ENCODE data around the gene TTC7B. TPM values are rescaled to one million over a fixed set of nuclear protein-coding genes. Genes with fewer than 3 reads are reported as not detected.

The TTC7B gene
- total RNA-seq, 3 donors from 2014 or later = 5.0 to 6.0 (median 5.1) TPM

DNA sequence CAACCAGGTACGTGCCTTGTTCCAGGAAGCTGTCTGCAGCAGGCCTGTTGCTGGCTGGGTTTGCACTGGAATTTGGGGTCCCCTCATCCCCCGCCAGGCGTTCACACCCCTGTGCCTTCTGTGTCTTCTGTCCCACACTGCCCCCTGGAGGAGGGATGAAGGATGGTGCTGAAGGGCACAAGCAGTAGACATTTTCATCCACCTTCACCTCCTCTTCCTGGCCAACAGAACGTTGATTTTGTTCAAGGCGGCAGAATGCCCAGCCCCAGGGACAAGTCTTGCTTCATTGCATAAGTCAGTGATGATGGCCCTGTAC is 297.3 kb downstream of the TTC7B start:
- ATAC-seq = peak; percentile 56 to 69
- DNase-seq = peak; percentile 30
- Mint-ChIP-seq H3K36me3 (ENCODE audit: insufficient read depth) (no peaks in the 10 kb centered on the region), H3K4me1 (ENCODE audit: low read depth) (no peaks in the 10 kb centered on the region), H3K27me3 (ENCODE audit: low read depth) (no peaks in the 10 kb centered on the region), H3K4me3 (no peak overlapping the region), H3K9me3 (no peaks in the 10 kb centered on the region)

DNA sequence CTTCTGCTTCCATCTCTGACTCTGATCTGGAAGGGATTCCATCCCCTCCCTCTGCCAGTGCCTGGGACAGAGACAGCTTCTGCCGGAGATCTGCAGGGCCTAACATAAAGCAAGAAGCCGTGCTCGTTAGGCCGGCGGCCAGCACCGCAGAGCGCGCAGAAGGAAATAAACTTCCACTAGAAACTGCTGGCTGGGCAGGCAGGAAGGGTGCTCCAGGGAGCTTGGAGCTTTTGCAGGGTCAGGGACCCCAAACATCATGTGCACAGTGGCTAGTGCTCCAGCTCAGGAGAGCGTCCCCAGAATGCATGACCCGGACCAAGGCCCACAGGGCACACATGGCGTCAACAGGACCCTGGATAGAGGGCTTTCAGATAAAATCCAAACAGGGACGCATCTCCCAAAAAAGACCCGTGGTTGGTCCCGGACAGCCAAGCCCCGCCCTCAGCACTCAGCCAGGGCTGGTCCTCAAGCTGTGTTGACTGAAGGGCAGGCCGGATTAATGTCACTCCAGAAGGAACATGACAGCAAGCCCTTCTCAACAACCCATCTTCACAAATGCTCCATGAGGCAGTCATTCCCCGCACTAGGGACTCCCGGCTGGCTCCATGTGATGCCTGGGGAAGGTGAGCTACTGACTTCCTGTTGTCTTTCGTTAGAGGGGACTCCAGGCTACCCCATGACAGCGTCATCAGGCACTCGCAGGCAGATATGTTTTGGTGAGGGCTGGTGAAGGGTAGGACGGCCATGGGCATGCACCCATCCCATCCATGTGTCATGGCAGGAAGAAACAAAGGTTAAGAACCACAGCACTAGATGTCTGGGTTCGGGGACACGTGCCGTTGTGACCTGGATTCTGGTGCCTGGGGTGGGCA is 297.9 kb downstream of the TTC7B start:
- DNase-seq (no peak), ATAC-seq (no peak)
- Mint-ChIP-seq H3K9me3 (no peaks in the 10 kb centered on the region), H3K4me3 (no peak overlapping the region), H3K36me3 (ENCODE audit: insufficient read depth) (no peaks in the 10 kb centered on the region), H3K4me1 (ENCODE audit: low read depth) (no peaks in the 10 kb centered on the region), H3K27me3 (ENCODE audit: low read depth) (no peaks in the 10 kb centered on the region)

DNA sequence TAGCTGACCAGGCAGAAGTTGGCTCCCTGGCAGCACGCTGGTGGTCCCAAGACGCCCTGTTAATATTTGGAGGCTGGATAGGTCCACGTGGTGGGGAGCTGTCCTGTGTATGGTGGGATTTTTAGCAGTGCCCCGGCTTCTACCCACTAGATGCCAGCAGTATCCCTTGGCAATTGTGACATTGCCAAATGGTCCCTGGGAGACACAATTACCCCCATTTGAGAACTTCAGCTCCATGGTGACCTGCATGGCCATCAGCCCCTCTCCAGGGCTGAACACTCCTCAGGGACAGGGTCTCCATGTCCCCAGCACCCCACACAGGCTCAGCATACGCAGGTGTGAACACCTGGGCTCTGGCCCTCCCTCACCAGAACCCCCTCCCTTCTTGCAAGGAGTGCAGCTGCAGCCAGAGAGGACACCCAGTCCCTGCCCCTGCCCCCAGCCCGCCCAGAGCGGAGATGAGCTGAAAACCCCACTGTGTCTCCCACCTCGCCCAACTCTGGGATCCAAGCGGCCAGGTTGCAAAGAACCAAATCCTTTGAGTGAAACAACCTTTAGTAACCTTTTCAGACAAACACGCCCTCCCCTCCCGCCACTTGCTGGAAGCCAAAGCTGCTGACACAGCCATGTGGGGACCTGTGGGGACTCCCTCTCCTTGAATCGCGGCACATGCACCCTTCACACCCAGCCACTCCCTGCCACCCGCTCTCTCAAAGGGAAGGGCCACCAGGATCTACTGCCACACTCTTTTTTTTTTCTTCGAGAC is 299.0 kb downstream of the TTC7B start:
- ATAC-seq (no peak), DNase-seq (no peak)
- no peaks in the 10 kb centered on the region for H3K27me3 Mint-ChIP-seq (ENCODE audit: low read depth)

DNA sequence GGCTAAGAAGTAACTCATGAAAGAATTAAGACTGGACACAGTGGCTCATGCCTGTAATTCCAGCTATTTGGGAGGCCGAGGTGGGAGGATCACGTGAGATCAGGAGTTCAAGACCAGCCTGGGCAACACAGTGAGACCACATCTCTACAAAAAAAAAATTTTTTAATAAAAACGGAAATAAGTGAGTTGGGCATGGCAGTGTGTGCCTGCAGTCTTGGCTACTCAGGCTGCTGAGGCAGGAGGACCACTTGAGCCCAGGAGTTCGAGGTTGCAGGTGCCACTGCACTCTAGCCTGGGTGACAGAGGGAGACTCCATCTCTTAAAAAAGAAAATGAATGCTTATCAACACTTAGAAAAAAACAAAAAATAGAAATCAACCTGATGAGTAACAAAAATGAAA is 301.7 kb downstream of the TTC7B start:
- no peaks in the 10 kb centered on the region for H3K9me3 Mint-ChIP-seq
- no peaks in the 10 kb centered on the region for H3K36me3 Mint-ChIP-seq (ENCODE audit: insufficient read depth)
- ATAC-seq = no peak
- no peaks in the 10 kb centered on the region for H3K4me1 Mint-ChIP-seq (ENCODE audit: low read depth)
- no peak for DNase-seq
- peaks cover 6% of the 10 kb centered on the region for H3K27me3 Mint-ChIP-seq (ENCODE audit: low read depth)
- no peak overlapping the region for H3K4me3 Mint-ChIP-seq

More for the DNA sequence above, 299.0 kb downstream of the TTC7B start:
- Mint-ChIP-seq H3K36me3 (ENCODE audit: insufficient read depth) (no peaks in the 10 kb centered on the region), H3K4me1 (ENCODE audit: low read depth) (no peaks in the 10 kb centered on the region), H3K9me3 (no peaks in the 10 kb centered on the region), H3K4me3 (no peak overlapping the region)

DNA sequence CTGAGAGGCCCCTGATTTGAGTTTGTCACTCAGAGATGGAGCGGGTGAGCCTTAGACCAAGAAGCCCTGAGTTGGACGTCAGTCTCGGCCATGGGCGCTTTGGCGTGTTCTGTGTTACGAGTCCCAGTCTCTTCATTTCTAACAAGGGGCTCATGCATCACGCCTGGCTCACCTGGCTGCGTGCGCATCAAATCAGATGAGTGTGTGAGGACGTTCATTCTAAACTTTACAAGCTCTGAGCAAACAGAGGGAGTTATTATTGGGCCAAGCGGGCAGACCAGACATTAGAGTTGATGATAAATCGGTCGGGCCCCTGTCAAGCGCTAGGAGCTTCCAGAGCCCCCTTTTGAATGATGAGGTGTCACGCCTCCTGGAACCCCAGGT is 302.2 kb downstream of the TTC7B start:
- no peak overlapping the region for H3K4me3 Mint-ChIP-seq
- DNase-seq (no peak), ATAC-seq (no peak)
- no peaks in the 10 kb centered on the region for H3K4me1 Mint-ChIP-seq (ENCODE audit: low read depth)
- H3K9me3 Mint-ChIP-seq = no peaks in the 10 kb centered on the region
- peaks cover 12% of the 10 kb centered on the region for H3K27me3 Mint-ChIP-seq (ENCODE audit: low read depth)
- no peaks in the 10 kb centered on the region for H3K36me3 Mint-ChIP-seq (ENCODE audit: insufficient read depth)

DNA sequence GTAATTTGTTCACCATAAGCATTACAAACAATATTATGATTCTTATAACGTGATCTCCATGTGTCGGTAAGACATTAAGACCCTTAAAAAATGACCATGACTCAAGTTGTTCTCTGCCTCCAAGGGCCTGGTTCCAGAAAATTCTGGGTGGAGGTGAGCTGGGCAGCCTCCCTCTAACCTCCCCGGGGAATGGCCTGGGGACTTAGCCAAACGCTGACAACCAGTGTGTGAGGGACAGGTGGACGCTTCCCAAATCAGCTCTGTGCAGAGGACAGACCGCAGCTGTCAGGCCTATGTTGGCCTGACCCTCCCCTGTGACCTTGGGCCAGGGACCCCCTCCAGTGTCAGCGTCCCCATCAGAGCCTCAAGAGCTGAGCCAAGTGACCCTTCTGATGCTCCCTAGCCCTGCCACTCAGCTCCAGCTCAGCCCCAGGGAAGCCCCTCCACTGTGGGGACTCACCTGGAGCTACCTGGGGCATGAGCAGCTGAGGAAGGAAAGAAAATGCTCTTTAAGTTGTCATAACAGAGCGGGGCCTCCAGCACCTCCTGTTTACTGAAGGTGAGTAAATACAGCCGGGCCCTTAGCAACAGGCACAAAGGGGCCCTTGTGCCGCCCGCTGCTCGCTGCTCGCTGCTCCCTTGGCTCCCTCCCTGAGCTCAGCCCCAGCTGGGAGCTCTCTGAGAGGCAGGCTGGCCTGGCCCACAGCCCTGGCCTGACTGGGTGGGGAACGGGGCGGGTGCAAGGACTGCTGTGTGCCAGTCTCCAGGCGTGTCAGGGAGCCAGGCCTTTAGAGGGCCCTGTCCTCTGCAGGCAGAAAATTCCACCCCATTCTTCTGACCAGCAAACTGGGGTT is 302.8 kb downstream of the TTC7B start:
- H3K4me1 Mint-ChIP-seq (ENCODE audit: low read depth) = no peaks in the 10 kb centered on the region
- H3K4me3 Mint-ChIP-seq = no peak overlapping the region
- H3K36me3 Mint-ChIP-seq (ENCODE audit: insufficient read depth) = no peaks in the 10 kb centered on the region
- H3K9me3 Mint-ChIP-seq = no peaks in the 10 kb centered on the region
- H3K27me3 Mint-ChIP-seq (ENCODE audit: low read depth) = peaks cover 16% of the 10 kb centered on the region
- DNase-seq (no peak), ATAC-seq (no peak)

DNA sequence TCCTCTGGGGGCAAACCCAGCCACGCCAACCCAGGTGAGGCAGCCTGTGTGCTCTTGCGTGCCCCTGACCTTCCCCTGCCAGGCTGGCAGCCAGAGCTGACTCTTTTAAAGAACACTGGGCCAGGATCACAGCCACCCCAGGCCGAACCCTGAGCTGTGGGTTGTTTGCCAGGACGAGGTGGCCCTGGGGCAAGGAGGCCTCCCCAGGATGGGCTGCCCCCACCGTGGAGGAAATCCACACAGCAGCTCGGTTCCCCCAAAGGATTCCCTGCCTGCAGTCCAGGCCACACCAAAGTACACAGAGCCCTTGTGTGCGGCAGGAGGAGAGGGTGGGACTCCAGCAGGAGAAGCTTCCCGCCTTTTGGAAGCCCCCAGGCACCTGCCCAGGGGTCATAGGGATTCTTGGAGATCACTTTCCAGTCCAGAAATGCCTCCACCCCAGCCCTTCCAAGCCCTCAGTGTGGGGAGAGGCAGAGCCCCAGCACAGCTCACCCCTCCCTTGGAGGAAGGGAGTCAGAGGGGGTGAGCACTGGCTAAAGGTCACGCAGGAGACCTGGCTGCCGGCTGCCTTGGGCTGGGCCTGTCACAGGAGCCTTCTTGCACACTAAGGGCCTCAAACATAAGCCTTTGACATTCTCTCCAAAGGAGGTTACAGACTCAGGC is 303.8 kb downstream of the TTC7B start:
- no peaks in the 10 kb centered on the region for H3K9me3 Mint-ChIP-seq
- no peak for ATAC-seq
- DNase-seq = no peak
- no peak overlapping the region for H3K4me3 Mint-ChIP-seq
- no peaks in the 10 kb centered on the region for H3K4me1 Mint-ChIP-seq (ENCODE audit: low read depth)
- no peaks in the 10 kb centered on the region for H3K36me3 Mint-ChIP-seq (ENCODE audit: insufficient read depth)
- H3K27me3 Mint-ChIP-seq (ENCODE audit: low read depth) = peaks cover 19% of the 10 kb centered on the region

DNA sequence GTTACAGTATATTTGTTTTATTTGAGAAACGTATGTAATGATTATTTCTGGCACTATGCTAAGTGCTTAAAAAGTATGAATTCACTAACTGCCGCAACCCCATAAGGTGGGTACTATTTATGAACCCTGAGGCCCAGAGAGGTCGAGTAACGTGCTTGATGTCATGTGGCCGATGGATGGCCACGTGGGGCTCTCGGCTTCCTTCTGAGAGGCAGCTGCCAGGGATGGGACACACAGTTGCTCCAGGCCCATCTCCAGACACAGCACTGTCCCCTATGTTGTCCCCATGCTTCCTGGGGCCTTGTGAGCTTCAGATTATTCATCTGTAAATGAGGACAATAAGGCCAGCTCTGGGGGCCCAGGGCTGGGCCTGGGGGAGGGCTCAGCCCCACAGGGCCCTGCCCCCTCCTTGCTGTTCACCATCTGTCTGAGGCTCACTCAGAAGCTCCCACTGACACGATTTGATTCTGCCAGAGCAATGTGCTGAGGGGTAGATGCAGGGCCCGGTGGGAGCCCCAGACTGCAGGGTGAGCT is 304.4 kb downstream of the TTC7B start:
- Mint-ChIP-seq H3K27me3 (ENCODE audit: low read depth) (peaks cover 22% of the 10 kb centered on the region), H3K36me3 (ENCODE audit: insufficient read depth) (no peaks in the 10 kb centered on the region), H3K4me3 (no peak overlapping the region), H3K4me1 (ENCODE audit: low read depth) (no peaks in the 10 kb centered on the region), H3K9me3 (no peaks in the 10 kb centered on the region)
- DNase-seq (no peak), ATAC-seq (no peak)

DNA sequence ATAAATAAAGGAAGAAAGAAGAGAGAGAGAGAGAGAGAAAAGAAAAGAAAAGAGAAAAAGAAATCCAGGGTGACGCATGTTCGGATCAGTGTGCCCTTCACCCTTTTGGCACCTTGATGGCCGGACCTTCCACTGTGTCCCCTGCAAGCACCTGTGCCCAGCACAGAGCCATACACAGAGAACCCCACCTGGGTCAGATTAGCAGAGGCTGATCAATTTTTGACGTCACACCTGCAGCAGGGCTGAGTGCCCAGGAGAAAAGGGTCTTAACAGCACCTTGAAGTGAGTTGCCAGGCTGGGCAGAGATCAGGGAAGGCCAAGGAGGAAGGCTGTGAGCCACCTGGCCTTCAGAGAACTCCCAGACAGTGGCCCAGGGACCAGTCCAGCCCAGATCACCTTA is 305.0 kb downstream of the TTC7B start:
- ATAC-seq = no peak
- no peaks in the 10 kb centered on the region for H3K4me1 Mint-ChIP-seq (ENCODE audit: low read depth)
- DNase-seq = no peak
- H3K27me3 Mint-ChIP-seq (ENCODE audit: low read depth) = peaks cover 23% of the 10 kb centered on the region
- H3K9me3 Mint-ChIP-seq = no peaks in the 10 kb centered on the region
- no peaks in the 10 kb centered on the region for H3K36me3 Mint-ChIP-seq (ENCODE audit: insufficient read depth)
- H3K4me3 Mint-ChIP-seq = no peak overlapping the region

DNA sequence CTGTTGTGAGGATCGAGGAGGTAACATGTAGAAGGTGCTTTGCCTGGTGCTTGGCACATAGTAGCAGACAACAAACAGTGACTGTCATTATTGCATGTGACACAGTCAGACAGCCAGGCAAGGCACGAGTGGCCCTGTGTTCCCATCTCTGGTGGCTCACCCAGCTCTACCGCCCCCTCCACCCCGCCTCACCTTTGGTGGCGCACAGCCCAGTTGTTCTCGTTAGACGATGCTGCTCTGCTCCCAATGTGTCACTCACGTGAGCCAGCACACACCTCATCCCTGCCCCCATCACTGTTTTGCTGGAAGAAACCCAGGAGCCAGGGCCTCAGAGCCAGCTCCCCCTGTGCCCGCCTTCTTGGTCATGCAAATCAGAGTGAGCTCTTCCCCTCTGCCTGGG is 306.1 kb downstream of the TTC7B start:
- no peak for DNase-seq
- H3K4me1 Mint-ChIP-seq (ENCODE audit: low read depth) = no peaks in the 10 kb centered on the region
- H3K9me3 Mint-ChIP-seq = no peaks in the 10 kb centered on the region
- H3K36me3 Mint-ChIP-seq (ENCODE audit: insufficient read depth) = no peaks in the 10 kb centered on the region
- peaks cover 23% of the 10 kb centered on the region for H3K27me3 Mint-ChIP-seq (ENCODE audit: low read depth)
- no peak for ATAC-seq
- H3K4me3 Mint-ChIP-seq = no peak overlapping the region

DNA sequence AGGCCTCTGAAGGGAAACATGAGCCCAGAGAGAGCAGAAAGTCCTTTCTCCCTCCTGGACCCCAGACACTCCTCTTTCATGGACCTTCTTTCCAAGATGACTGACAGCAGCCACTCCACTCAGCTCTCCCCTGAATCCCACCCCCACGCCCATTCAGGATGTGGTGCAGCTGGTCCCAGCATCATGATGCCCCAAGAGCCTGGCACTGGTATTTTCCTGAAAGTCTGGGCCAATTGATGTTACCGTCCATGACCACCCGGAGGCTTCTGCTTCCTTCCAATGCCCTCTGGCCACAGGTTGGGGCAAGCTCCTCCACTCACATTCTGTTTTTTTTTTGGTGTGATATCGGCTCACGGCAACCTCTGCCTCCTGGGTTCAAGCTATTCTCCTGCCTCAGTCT is 306.8 kb downstream of the TTC7B start:
- Mint-ChIP-seq H3K36me3 (ENCODE audit: insufficient read depth) (no peaks in the 10 kb centered on the region), H3K4me1 (ENCODE audit: low read depth) (no peaks in the 10 kb centered on the region), H3K27me3 (ENCODE audit: low read depth) (peaks cover 23% of the 10 kb centered on the region), H3K9me3 (no peaks in the 10 kb centered on the region), H3K4me3 (no peak overlapping the region)
- no peak for DNase-seq
- no peak for ATAC-seq

DNA sequence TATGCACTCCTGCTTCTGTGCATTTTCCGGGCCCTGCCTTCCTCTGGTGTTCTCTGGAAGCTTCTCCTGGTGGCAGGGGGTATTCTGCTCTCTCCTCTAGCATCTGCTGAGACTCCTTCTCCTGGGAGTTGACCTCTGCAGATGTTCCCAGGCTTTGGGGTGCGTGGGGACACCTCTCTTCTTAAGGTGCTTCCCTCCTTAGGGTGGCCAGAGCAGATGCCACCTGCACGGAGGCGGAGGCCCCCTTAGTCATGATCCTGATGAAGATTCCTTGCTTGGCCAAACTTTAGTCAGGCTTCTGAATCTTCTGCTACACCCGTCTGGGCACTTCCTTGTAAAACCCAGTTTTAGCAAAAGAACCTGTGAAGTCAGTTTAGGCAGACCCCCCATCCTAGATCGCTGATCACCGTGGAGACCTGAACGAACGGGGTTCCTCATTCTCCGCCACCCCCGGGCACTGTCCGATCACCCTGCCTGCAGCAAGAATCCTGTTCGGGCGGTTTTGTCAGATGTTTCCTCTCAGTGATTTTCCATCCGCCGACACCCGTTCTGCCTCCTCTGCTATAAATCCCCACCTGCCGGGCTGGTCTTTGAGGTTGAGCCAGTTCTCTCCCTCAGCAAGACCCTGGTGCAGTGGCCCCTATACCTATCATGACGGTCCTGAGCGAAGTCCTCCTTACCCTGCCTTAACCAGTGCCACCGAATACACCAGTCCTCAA is 307.5 kb downstream of the TTC7B start:
- ATAC-seq (no peak), DNase-seq (no peak)
- H3K36me3 Mint-ChIP-seq (ENCODE audit: insufficient read depth) = no peaks in the 10 kb centered on the region
- no peaks in the 10 kb centered on the region for H3K4me1 Mint-ChIP-seq (ENCODE audit: low read depth)
- H3K9me3 Mint-ChIP-seq = no peaks in the 10 kb centered on the region
- H3K27me3 Mint-ChIP-seq (ENCODE audit: low read depth) = peaks cover 23% of the 10 kb centered on the region
- H3K4me3 Mint-ChIP-seq = no peak overlapping the region

DNA sequence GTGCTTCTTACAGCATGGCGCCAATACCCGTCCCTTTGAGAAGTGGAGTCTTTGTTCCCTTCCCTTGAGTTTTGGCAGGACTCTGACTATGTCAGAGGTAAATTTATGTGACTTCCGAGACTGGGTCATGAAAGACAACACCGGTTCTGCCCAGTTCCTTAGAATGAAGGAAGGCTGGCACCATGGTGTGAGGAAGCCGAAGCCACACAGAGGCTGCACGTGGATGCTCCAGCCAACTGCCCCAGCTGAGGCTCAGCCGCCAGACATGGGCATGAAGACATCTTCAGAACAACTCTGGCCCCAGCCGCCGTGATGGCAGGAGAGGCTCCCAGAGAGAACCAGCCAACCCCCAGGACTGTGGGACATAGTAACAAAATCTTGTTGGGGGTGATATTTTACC is 308.2 kb downstream of the TTC7B start:
- no peak for ATAC-seq
- Mint-ChIP-seq H3K4me1 (ENCODE audit: low read depth) (no peaks in the 10 kb centered on the region), H3K4me3 (no peak overlapping the region), H3K36me3 (ENCODE audit: insufficient read depth) (no peaks in the 10 kb centered on the region), H3K27me3 (ENCODE audit: low read depth) (peaks cover 23% of the 10 kb centered on the region), H3K9me3 (no peaks in the 10 kb centered on the region)
- DNase-seq = no peak
